Measurements from ENCODE around the gene CAMK2G. TPM values are rescaled to one million over a fixed set of nuclear protein-coding genes. Genes with fewer than 3 reads are reported as not detected.

The CAMK2G gene
- total and polyA plus RNA-seq, 2 experiments from 2014 or later, result 30.6 to 34.1 TPM

- TF ChIP-seq ETS1 (IDR thresholded peaks at IDR 0.05) (no peak), EZH2phosphoT487 (IDR thresholded peaks at IDR 0.05; ENCODE audit: unreplicated experiment) (no peak), ZNF114 (CRISPR knock-in tag; IDR thresholded peaks at IDR 0.05) (no peak), CREB1 (CRISPR knock-in tag; IDR thresholded peaks at IDR 0.05; ENCODE audit: low read depth) (no peak), REST (IDR thresholded peaks at IDR 0.05; ENCODE audit: unreplicated experiment) (no peak), STAT1 (IDR thresholded peaks at IDR 0.05; ENCODE audit: unreplicated experiment) (no peak), ZNF331 (CRISPR knock-in tag; IDR thresholded peaks at IDR 0.05; ENCODE audit: low read depth) (no peak), POLR2AphosphoS5 (IDR thresholded peaks at IDR 0.05; ENCODE audit: low read depth) (no peak)
These were observed 2.8 kb downstream of the CAMK2G start (continued) for GRCh38 chr10:73871295-73872189.

GRCh38 chr10:73868655-73869195, 5.6 kb downstream of the CAMK2G start:
- no peak overlapping the region; the same call in 2 of the 3 replicates for H3K4me3 Mint-ChIP-seq
- no peaks in the 10 kb centered on the region for H3K9me3 Mint-ChIP-seq
- no peaks in the 10 kb centered on the region for H3K36me3 ChIP-seq (ENCODE audit: insufficient read depth)
- no peaks in the 10 kb centered on the region for H3K27me3 ChIP-seq (ENCODE audit: insufficient read depth)
- H3K27me3 Mint-ChIP-seq (ENCODE audit: insufficient read depth, low read depth, poor library complexity), result peaks cover 17% of the 10 kb centered on the region
- no peak for DNase-seq (ENCODE audit: low spot score)
- no peak overlapping the region for H3K4me3 ChIP-seq
- H3K79me2 ChIP-seq (replicated peaks; ENCODE audit: insufficient read depth), result peaks cover 80% of the 10 kb centered on the region
- H2AFZ ChIP-seq, result no peak overlapping the region
- peaks cover 20% of the 10 kb centered on the region; the same call in 1 of the 2 replicates for H3F3A ChIP-seq (replicated peaks; ENCODE audit: low read depth)
- no peak overlapping the region for H3K27ac Mint-ChIP-seq
- H3K27ac ChIP-seq (ENCODE audit: low read depth), result no peak overlapping the region
- no peak for ATAC-seq
- peaks cover 58% of the 10 kb centered on the region for H3K36me3 Mint-ChIP-seq (ENCODE audit: low read depth)
- peaks cover 45% of the 10 kb centered on the region for H3K4me1 Mint-ChIP-seq
- H3K4me2 ChIP-seq, result no peak overlapping the region
- H3K9me2 ChIP-seq (ENCODE audit: insufficient read depth), result no peaks in the 10 kb centered on the region
- peaks cover 15% of the 10 kb centered on the region; the same call in 1 of the 2 replicates for H3K4me1 ChIP-seq (ENCODE audit: insufficient read depth)
- peaks cover 31% of the 10 kb centered on the region; the same call in 1 of the 2 replicates for H4K20me1 ChIP-seq (replicated peaks; ENCODE audit: insufficient read depth)
- TF ChIP-seq REST (IDR thresholded peaks at IDR 0.05; ENCODE audit: unreplicated experiment) (no peak), EZH2 (IDR thresholded peaks at IDR 0.05; ENCODE audit: low read depth, unreplicated experiment) (no peak), NANOG (IDR thresholded peaks at IDR 0.05; ENCODE audit: borderline replicate concordance) (no peak), STAT1 (IDR thresholded peaks at IDR 0.05; ENCODE audit: unreplicated experiment) (no peak), CREB1 (CRISPR knock-in tag; IDR thresholded peaks at IDR 0.05; ENCODE audit: low read depth) (no peak), ZNF331 (CRISPR knock-in tag; IDR thresholded peaks at IDR 0.05; ENCODE audit: low read depth) (no peak)

Measured in GM23338 (cell line).